Uterus (tissue), 4 donors: Measurements from ENCODE around the gene PTCD3. TPM values are rescaled to one million over a fixed set of nuclear protein-coding genes. Genes with fewer than 3 reads are reported as not detected.

Source experiments
- DNase-seq, 2 donors: peaks; one replicate each; pipeline ENCODE4 v3.0.0-alpha.2; 2019 to 2020
- H3K27ac ChIP-seq, 2 donors: fragments of 200-600 bp; sonication (generic); 1 replicate in 1 of 2; 2 replicates in 1 of 2; pipeline ENCODE4 v1.5.1; 2016 to 2018
- H3K27me3 ChIP-seq, 2 donors: fragments of 200-600 bp; sonication (generic); one replicate each; pipeline ENCODE4 v1.5.1; 2018 to 2019; ENCODE audit warnings: control low read depth in 1 of 2
- H3K36me3 ChIP-seq, 2 donors: fragments of 200-600 bp; sonication (generic); one replicate each; pipeline ENCODE4 v1.5.1; 2019; ENCODE audit warnings: control low read depth in 1 of 2
- H3K4me1 ChIP-seq, 2 donors: fragments of 200-600 bp; sonication (generic); one replicate each; pipeline ENCODE4 v1.5.1; 2018 to 2019; ENCODE audit warnings: control low read depth in 1 of 2
- H3K4me3 ChIP-seq, 2 donors: fragments of 200-600 bp; sonication (generic); 1 replicate in 1 of 2; 2 replicates in 1 of 2; pipeline ENCODE4 v1.5.1; 2018 to 2019; ENCODE audit warnings: mild to moderate bottlenecking in 1 of 2
- H3K9me3 ChIP-seq, 2 donors: fragments of 200-600 bp; sonication (generic); one replicate each; pipeline ENCODE4 v1.5.1; 2019; ENCODE audit warnings: control low read depth in 1 of 2
- CTCF ChIP-seq, 4 experiments: fragments of 200-600 bp in 2 of 4; fragments of 450-650 bp in 2 of 4; sonication (generic) in 2 of 4; IDR thresholded peaks; one replicate each; pipeline ENCODE4 v1.5.1; 2016 to 2019; ENCODE audit warnings: antibody characterized with exemption in 4 of 4, mild to moderate bottlenecking in 2 of 4, moderate library complexity in 1 of 4
- POLR2A ChIP-seq, 2 donors: fragments of 450-650 bp; IDR thresholded peaks; one replicate each; pipeline ENCODE4 v1.6.1; 2016; ENCODE audit warnings: antibody characterized with exemption in 2 of 2, mild to moderate bottlenecking in 1 of 2, moderate library complexity in 1 of 2
- intact Hi-C: fragments of 100-400 bp; cut with DNase I; formaldehyde crosslinking; loops from one replicate; pipeline ENCODE4 v1.15.1; 2023; ENCODE audit warnings: low total_unique reads
- total RNA-seq, 4 donors: library from RNA; depleted of rRNA in 3 of 4; stranded (reverse); fragments of >200 nt in 3 of 4; gene quantifications; one replicate each; pipeline versions ENCODE4 v1.1.0 to v1.2.4, GENCODE V29; 2014 to 2023
- donor health status: DM: yes; HTN: yes; CAD: no.

The PTCD3 gene
- total RNA-seq, 4 donors from 2014 or later, result 87.9 to 160 (median 103) TPM

DNA sequence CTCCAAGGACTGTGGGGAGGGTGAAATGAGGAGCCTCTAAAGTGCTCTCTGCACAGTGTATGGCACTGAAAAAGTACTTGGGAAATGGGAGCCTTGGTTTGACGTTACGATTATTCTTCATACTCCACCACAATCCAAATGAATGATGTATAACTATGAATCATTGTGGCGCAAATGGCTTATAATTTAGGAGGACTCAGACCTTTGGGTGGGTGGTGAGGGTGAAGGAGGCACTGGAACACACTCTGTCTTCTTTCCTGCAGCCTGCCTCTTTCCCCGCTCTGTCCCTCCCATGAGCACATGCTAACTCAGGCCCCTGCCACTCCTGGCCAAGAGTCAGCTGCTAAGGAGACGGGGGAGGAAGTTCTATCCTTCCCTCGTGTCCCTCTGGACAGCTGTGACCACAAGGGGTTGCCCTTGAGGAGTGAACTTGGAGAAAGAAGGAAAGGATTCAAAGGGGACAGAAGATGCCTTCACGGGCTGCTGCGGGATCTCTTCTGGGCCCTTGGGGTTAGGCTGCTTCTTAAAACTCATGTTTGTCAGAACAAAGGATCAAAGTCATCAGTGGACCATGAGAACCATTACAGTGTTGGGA is 36.8 kb upstream of the PTCD3 start:
- Histone ChIP-seq H3K27ac (peak overlapping the region in 1 of 2 donors; percentile 24), H3K36me3 (no peaks in the 10 kb centered on the region), H3K4me1 (peaks cover 0 to 15% of the 10 kb centered on the region in 2 donors), H3K4me3 (no peak overlapping the region), H3K9me3 (no peaks in the 10 kb centered on the region), H3K27me3 (no peaks in the 10 kb centered on the region)
- intact Hi-C loops, result no loop called here
- TF ChIP-seq CTCF (IDR thresholded peaks at IDR 0.05) (no peak), POLR2A (IDR thresholded peaks at IDR 0.05) (no peak)
- DNase-seq, result no peak

DNA sequence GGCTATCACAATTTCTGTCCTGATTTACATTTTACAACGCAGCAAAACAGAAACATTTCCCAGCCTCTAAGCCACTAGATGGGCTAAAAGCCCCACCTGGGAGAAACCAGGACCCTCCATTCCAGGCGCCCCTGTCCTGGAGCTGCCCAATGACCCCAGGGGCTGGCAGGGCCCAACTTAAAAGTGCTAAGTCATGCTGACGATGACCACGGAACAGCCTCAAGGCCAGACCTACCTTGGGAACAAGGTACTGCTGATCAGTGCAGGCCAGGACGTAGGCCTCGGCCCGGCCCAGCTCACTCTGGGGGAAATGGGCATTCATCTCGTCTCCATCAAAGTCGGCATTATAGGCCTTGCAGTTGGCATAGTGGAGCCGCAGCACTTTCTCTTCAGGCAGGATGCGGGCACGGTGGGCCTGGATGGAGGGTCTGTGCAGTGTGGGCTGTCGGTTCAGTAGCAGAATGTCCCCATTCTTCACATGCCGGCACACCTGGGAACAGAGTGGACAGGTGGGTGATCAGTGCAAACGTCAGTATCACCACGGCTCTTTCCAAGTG is 36.2 kb upstream of the PTCD3 start:
- Histone ChIP-seq H3K9me3 (no peaks in the 10 kb centered on the region), H3K27me3 (no peaks in the 10 kb centered on the region), H3K4me3 (no peak overlapping the region), H3K4me1 (peaks cover 0 to 15% of the 10 kb centered on the region in 2 donors), H3K27ac (peak overlapping the region in 1 of 2 donors; percentile 24), H3K36me3 (no peaks in the 10 kb centered on the region)
- intact Hi-C loops, result loop anchor here (10.0 kb wide), 2 partner anchors 165 to 335 kb away; no protein-coding TSS in a partner anchor
- TF ChIP-seq POLR2A (IDR thresholded peaks at IDR 0.05) (no peak), CTCF (IDR thresholded peaks at IDR 0.05) (no peak)
- no peak for DNase-seq

DNA sequence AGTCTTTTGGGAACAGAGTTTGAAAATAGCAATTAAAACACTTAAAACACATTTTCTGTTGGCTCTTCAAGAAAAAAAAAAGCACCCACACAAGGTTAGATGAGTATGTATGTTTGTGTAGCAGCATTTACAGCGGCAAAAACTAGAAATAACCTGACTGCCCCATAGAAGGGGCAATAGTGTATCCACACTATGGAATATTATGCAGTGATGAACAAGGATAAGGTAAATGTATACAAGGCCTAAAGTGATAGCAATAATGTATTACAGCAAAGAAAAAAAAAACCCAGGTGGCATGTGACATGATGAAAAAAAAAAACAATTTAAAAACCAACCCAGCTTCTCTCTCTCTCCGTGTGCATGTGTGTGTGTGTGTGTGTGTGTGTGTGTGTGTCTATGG is 35.2 kb upstream of the PTCD3 start:
- Histone ChIP-seq H3K27ac (no peak overlapping the region), H3K4me3 (no peak overlapping the region), H3K27me3 (no peaks in the 10 kb centered on the region), H3K4me1 (peaks cover 0 to 14% of the 10 kb centered on the region in 2 donors), H3K9me3 (no peaks in the 10 kb centered on the region), H3K36me3 (no peaks in the 10 kb centered on the region)
- DNase-seq, result no peak
- intact Hi-C loops, result loop anchor here (10.0 kb wide), 2 partner anchors 166 to 336 kb away; no protein-coding TSS in a partner anchor
- TF ChIP-seq POLR2A (IDR thresholded peaks at IDR 0.05) (no peak), CTCF (IDR thresholded peaks at IDR 0.05) (no peak)

DNA sequence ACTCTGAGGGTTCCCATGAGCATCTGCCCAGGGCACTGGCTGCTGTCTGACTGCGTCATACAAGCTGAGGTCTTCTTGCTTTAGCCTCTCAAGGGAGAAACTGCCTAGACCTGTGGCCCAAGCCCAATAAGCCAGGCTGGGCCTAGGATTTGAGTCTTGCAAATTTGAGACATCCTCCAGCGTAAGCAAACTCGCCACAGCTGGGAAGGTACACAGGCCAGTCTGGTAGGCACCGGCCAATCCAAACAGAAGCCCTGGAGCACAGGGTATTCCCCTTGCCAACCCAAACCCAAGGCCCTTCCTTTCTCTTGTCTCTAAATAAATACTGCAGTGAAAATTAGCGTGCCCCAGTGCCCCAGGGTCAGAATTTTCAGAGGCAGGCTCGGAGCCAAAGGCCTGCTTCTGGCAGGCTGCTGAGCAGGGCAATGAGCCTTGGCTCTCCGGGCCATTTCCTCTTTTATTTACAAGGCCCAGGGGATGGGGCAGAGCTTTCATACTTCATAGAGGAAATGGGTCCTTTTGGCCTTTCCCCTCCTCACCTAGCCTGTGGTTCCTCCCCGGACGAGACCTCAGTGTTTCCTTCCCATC is 33.7 kb upstream of the PTCD3 start:
- Histone ChIP-seq H3K4me3 (no peak overlapping the region), H3K4me1 (peaks cover 0 to 8% of the 10 kb centered on the region in 2 donors), H3K27ac (peak overlapping the region; percentile 48 to 73), H3K36me3 (no peaks in the 10 kb centered on the region), H3K27me3 (no peaks in the 10 kb centered on the region), H3K9me3 (no peaks in the 10 kb centered on the region)
- DNase-seq, result peak; percentile 51 to 53
- TF ChIP-seq POLR2A (IDR thresholded peaks at IDR 0.05) (no peak), CTCF (IDR thresholded peaks at IDR 0.05) (no peak)
- intact Hi-C loops, result loop anchor here (10.0 kb wide), 2 partner anchors 168 to 338 kb away; no protein-coding TSS in a partner anchor

DNA sequence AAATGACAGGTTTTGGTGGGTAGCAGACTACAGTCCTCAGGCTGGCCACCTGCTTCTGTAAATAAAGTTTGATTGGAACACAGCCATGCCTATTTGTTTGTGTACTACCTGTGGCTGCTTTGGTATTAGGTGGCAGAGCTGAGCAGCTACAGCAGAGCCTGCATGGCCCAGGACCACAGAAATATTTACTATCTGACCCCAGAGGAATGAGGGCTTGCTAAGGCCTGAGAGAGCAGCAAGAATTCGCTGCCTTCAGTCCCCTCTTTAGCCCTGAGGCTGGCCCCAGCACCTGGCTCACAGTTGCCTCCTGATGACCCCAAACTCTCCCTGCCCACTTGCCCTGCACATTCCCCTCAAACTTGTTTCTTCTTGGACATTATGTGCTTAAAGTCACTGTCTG is 32.8 kb upstream of the PTCD3 start:
- DNase-seq, result no peak
- Histone ChIP-seq H3K27ac (peak overlapping the region; percentile 48 to 73), H3K4me3 (no peak overlapping the region), H3K36me3 (no peaks in the 10 kb centered on the region), H3K9me3 (no peaks in the 10 kb centered on the region), H3K27me3 (no peaks in the 10 kb centered on the region), H3K4me1 (peaks cover 0 to 8% of the 10 kb centered on the region in 2 donors)
- TF ChIP-seq CTCF (IDR thresholded peaks at IDR 0.05), result no peak
- TF ChIP-seq POLR2A (IDR thresholded peaks at IDR 0.05), result no peak
- intact Hi-C loops, result loop anchor here (10.0 kb wide), 2 partner anchors 168 to 338 kb away; no protein-coding TSS in a partner anchor
